CD4-positive, alpha-beta T cell treated with Interleukin-15 for 1 hour (primary cell): ENCODE results near the gene NOS1AP.
"Not testable (repeated sequence)": the region's sequence is repeated elsewhere in the genome, so short reads cannot be mapped to it uniquely, and the experiment has no call there.

Source experiments
- DNase-seq: peaks from one replicate; pipeline ENCODE4 v3.0.0-alpha.2; 2020

NOS1AP gene

DNA sequence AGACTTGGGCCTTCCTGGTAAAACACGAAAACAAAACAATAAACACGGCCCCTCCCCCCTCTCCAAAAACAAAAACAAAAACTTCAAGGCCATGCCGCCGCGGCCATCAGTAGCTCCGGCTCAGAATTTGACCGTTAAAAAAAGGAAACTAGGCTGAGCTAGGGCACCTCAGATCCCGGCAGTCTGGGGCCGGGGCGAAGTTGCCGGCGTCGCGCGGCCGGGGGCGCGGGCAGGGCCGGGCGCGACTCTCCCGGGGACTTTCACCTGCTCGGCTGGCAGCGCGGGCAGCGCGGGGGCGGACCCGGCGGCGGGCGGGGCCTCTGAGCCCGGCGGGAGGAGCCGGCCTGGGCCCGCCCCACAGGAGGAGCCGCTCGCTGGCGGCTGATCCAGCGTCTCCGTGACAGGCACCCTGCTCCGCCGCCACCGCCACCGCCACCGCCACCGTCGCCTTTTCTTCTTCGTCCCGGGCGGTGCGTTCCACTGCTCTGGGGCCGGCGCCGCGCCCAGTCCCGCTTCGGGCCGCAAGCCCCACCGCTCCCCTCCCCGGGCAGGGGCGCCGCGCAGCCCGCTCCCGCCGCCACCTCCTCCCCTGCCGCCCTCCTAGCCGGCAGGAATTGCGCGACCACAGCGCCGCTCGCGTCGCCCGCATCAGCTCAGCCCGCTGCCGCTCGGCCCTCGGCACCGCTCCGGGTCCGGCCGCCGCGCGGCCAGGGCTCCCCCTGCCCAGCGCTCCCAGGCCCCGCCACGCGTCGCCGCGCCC, at the start of gene NOS1AP:
Gene NOS1AP (plus strand): TSS at position 358 of the 760 bp plus-strand sequence. CDS start 487 bp downstream, outside the sequence.
- peak; percentile 70 for DNase-seq

DNA sequence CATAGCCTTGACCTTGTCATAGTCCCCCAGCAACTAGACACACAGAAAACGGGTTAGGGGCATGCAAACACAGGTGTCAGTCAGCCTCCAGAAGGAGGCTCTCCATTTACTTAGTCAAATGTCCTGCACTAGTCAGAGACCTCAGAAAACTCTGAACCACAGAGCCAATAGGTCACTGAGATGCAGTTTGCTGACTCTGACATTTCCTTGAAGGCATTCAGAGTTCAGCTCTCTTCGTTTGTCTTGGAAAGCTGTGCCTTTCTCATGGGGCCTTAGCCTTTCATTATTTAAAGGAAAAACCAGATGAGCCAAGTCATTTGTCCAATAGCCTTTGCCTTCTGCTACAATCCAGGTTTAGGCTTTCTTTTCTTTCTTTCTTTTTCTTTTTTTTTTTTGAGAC, 49.3 kb upstream of the NOS1AP start:
- no peak for DNase-seq

DNA sequence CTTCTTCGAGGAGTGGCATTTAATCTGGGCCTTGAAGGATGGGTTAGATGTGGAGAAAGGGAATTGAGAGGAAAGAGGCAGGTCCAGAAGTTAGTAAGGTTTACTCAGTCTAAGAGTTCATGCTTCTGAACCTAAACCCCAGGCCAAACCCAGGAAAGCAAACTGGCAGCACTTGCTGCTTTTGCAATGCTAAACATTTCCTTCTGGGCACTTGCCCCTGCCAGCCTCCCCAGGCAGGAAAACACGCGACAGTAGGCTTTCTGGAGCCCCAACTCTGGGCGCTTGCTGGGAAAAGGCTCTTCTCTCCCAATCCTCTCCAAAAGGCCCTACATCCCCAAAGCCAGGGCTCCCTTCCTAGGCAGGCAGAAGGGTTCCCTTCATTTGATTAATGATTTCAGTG, 48.4 kb upstream of the NOS1AP start:
- no peak for DNase-seq

DNA sequence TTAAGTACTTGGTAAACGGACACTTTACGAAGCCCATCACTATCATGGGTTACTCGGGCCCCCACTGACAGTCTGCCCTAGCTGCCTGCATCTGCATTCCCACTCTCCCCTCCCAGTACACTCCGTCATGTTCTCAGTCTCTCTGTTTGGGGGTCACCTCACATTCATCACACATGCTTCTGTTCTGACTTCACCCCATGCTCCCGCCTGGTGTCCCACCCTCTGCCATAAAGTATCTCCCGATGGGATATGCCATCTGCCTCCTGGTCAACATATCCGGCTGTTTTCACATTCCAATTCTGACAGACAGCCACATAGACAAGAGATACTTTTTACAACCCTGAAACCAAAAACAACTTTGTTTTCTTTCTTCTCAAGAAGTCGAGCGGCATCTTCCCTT, 46.9 kb upstream of the NOS1AP start:
- DNase-seq: no peak

GRCh38 chr1:162023181-162023546, 46.3 kb upstream of the NOS1AP start:
- DNase-seq: no peak

DNA sequence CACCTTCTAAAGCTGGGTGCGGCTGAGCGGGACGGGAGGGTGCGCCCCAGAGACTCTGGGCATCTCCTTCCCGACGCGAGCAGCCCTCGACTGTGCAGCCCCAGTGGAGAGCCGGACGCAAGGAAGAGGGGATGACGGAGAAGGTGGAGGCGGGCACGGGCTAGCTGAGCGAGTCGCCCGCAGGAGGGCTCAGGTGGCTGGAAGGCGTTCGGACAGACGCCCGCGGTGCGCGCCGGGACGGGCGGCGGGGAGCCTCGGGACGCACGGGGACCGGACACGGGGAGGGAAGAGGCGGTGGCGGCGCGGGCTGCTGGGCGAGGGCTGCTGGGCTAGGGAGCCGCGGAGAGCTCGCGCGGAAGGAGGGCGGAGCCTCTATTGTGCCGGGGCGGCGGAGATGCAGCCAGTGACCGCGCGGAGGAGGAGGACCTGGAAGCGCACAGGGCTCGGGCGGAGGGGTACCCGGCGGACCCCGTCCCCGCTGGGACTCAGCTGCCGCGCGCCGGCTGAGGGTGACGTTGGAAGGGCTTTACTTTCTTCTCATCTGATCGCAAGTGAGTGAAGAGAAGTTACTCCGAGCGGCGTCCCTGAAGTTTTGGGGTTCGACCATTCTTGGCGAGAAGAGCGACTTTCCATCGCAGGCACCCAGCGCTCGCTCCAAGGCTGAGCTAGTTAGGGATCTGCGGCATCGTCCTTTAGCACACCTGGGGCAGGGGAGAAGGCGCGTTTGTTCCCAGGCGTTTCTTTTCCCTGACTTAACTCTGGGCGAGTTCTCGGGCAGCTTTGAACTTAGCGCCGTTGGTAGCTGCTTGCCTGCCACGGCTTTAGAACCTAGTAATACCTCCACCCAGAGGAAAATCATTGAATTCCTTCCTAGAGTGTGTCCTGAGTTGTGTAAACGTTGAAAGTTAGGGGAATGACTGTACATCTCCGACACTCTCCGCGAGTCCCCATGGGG, 45.7 kb upstream of the NOS1AP start, which contains the start of gene OLFML2B:
Gene OLFML2B (minus strand): TSS at position 323 of the 955 bp plus-strand sequence. CDS start 439 bp downstream, outside the sequence.
- DNase-seq: peak; percentile 27

GRCh38 chr1:162025541-162025940, 44.0 kb upstream of the NOS1AP start:
- no peak for DNase-seq

DNA sequence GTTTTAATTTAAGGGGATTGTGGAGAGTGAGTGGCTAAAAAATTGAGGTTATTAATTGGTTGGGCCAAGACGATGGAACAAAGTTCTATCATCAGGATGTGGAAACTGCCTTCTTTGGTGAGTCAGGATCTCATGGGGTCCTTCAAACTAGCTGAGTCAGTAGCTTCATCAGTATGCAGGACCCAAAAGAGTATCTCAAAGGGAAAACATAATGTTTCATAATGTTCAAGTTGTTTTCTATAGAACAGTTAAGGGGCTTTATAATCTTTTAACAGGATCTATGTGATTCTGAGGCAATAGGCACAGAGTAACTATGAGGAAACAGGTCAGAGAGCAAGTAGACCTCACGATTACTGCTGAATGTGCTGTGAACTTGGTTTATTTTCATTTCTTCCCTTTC, 42.6 kb upstream of the NOS1AP start:
- DNase-seq: no peak

DNA sequence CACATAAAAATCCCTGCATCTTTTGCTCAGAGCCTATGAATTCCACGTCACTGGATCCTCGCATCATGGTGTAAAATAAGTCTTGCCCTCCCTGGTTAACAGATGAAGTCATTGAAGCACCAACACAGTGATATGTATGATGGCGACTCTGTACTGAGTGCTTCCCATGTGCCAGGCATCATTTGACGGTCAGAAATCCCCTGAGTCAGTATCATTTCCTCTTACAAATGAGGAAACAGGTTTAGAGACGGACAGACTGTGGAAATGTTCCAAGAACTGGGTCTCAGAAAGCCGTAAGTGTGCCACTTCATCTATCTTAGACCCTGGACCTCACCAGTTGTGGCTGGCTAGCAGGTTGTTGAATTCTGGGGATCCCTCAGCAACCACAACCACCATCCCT, 40.8 kb upstream of the NOS1AP start:
- DNase-seq: peak; percentile 39

GRCh38 chr1:162029157-162029556, 40.3 kb upstream of the NOS1AP start:
- DNase-seq: no peak

GRCh38 chr1:162030759-162031280, 38.7 kb upstream of the NOS1AP start:
- DNase-seq: no peak

DNA sequence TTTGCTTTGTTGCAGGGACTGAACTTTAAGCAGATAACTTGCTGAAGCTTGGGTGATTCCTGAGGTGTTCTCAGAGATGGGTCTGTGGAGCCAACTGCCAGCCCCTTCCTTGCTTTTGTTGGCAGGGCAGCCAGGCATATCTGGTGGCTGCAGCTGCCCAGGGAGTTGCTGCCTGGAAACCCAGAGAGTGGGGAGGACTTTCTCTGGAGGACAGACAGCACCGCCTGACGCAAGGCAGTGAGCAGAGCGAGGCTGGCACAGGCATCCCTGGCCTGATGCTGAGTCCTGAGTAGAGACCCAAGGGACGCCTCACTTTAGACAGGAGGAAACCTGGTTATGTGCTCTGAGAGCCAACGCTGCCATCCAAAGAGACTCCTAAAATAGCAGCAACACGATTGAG, 36.1 kb upstream of the NOS1AP start:
- no peak for DNase-seq

DNA sequence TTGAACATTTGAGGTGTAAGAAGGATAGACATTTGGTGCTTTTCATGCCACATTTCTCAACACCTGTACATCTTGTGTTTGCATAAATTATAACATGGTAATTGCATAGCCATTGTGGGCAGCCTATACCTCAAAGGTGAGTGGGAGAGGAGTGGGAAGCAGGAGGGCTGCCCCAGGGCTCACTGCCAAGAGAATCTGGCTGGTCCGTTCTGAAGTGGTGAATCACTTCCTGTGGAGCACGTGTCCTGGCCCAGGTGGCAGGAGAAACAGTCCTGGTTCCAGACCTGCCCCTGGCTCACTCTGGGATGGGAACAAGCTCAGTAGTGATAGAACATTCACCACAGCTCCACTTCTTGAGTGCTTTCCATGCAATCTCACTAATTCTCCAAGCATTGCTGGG, 34.2 kb upstream of the NOS1AP start:
- DNase-seq: no peak

GRCh38 chr1:162036163-162036562, 33.3 kb upstream of the NOS1AP start:
- no peak for DNase-seq

- DNase-seq: no peak
Measured at GRCh38 chr1:162038624-162039023, 30.9 kb upstream of the NOS1AP start.

- DNase-seq: no peak
Measured at GRCh38 chr1:162040001-162040400, 29.5 kb upstream of the NOS1AP start.

GRCh38 chr1:162040657-162041056, 28.8 kb upstream of the NOS1AP start:
- DNase-seq: no peak

DNA sequence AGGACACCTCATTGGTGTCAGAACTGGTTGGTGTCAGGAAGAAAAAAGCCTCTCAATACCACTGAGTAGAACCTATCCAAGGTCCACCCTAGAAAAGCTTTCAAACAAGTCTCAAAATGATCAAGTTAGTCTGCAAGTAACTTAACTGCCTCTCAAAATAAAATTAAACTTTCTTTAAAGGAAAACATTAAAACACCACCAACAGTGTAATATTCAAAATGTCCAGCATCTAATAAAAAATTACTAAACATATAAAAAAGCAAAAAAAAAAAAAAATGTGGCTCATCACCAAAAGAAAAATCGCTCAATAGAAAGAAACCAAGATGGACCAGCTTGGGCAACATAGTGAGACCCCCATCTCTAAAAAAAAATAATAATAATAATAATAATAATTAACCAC, 27.1 kb upstream of the NOS1AP start:
- DNase-seq: no peak

GRCh38 chr1:162046921-162047320, 22.6 kb upstream of the NOS1AP start:
- DNase-seq: no peak

- not testable (repeated sequence) for DNase-seq
Measured at GRCh38 chr1:162053949-162054348, 15.5 kb upstream of the NOS1AP start.

DNA sequence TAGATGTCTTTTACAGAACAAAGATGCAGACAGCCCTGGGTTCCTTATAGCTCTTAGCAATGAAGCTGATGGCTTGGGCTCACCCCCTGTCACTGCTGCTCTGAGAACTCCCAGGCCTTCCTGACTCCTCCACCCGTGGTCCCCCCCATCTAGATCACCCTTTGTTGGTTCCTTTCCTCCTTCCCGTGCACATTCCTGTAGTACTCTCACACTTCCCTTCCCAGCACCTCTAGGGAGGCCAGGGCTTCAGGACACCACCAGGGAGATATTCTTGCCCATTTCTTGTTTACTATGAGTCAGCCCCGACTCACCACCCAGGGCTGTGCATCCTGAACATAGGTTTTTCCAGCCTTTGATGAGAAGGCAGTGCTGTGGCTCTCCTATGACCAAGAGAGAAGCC, 14.4 kb upstream of the NOS1AP start:
- DNase-seq: no peak

- DNase-seq: peak; percentile 37
Measured at GRCh38 chr1:162056043-162056442, 13.4 kb upstream of the NOS1AP start.

DNA sequence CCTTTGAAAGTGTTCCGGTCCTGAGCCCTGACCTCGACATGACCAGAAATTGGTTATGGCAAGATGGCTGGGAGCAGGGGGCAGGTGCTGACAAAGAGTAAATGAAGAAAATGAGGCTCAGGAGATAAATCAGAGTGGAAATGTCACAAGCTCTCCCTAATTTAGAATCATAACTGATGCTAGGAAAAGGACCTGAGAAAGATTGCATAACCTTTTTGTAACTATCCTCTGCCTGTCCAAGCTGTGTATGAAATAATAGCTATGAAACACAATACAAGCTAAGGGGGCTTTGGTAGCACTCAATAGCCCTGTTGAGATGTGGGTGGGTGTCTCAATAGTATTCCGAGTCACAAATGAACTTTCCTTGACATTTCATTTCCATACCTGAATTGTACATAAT, 12.9 kb upstream of the NOS1AP start:
- no peak for DNase-seq

- no peak for DNase-seq
Measured at GRCh38 chr1:162059721-162060120, 9.8 kb upstream of the NOS1AP start.
